GM21423 (cell line): ENCODE measurements around the gene ERC1.
"Not testable (repeated sequence)": the region's sequence is repeated elsewhere in the genome, so short reads cannot be mapped to it uniquely, and the experiment has no call there.

ENCODE experiments used
- ATAC-seq: cut with Tn5 transposase; IDR thresholded peaks from one replicate; pipeline ENCODE4 v1.9.1; 2021; ENCODE audit warnings: mild to moderate bottlenecking, moderate library complexity; ENCODE audit not compliant: unreplicated experiment

ERC1 gene

GRCh38 chr12:1117371-1117770 lies 126.3 kb downstream of the ERC1 start:
- no peak for ATAC-seq

GRCh38 chr12:1117970-1118563 lies 127.0 kb downstream of the ERC1 start:
- no peak for ATAC-seq

- ATAC-seq: no peak
These were observed 131.8 kb downstream of the ERC1 start for GRCh38 chr12:1122786-1123185.

- no peak for ATAC-seq
These were observed 135.1 kb downstream of the ERC1 start for GRCh38 chr12:1126091-1126490.

GRCh38 chr12:1127021-1127420 lies 136.0 kb downstream of the ERC1 start:
- ATAC-seq: no peak

- no peak for ATAC-seq
These were observed 139.1 kb downstream of the ERC1 start for GRCh38 chr12:1130164-1130563.

- ATAC-seq: no peak
These were observed 139.5 kb downstream of the ERC1 start for GRCh38 chr12:1130571-1130970.

- ATAC-seq: no peak
These were observed 140.8 kb downstream of the ERC1 start for GRCh38 chr12:1131811-1132224.

GRCh38 chr12:1132311-1132710 lies 141.3 kb downstream of the ERC1 start:
- ATAC-seq: no peak

- no peak for ATAC-seq
These were observed 147.7 kb downstream of the ERC1 start for GRCh38 chr12:1138691-1139090.

- ATAC-seq: not testable (repeated sequence)
These were observed 155.7 kb downstream of the ERC1 start for GRCh38 chr12:1146758-1147157.

GRCh38 chr12:1147821-1148220 lies 156.8 kb downstream of the ERC1 start:
- no peak for ATAC-seq

GRCh38 chr12:1157046-1157445 lies 166.0 kb downstream of the ERC1 start:
- ATAC-seq: no peak

GRCh38 chr12:1161197-1161596 lies 170.2 kb downstream of the ERC1 start:
- no peak for ATAC-seq

GRCh38 chr12:1162081-1162760 lies 171.2 kb downstream of the ERC1 start:
- no peak for ATAC-seq

GRCh38 chr12:1167784-1168183 lies 176.8 kb downstream of the ERC1 start:
- ATAC-seq: no peak

GRCh38 chr12:1170411-1170810 lies 179.4 kb downstream of the ERC1 start:
- no peak for ATAC-seq

GRCh38 chr12:1171657-1172408 lies 180.8 kb downstream of the ERC1 start:
- no peak for ATAC-seq

- no peak for ATAC-seq
These were observed 183.0 kb downstream of the ERC1 start for GRCh38 chr12:1173781-1174617.

- no peak for ATAC-seq
These were observed 183.6 kb downstream of the ERC1 start for GRCh38 chr12:1174659-1175058.

GRCh38 chr12:1176191-1176590 lies 185.2 kb downstream of the ERC1 start:
- ATAC-seq: no peak
